ENCODE data around the gene ANKS3.

The ANKS3 gene

GRCh38 chr16:4701791-4702465 is 32.1 kb downstream of the ANKS3 start:
- no peak for TF ChIP-seq CTCF (IDR thresholded peaks at IDR 0.05)

- no peak for TF ChIP-seq CTCF (IDR thresholded peaks at IDR 0.05)
These were observed 32.9 kb downstream of the ANKS3 start for GRCh38 chr16:4700997-4701743.

- TF ChIP-seq CTCF (IDR thresholded peaks at IDR 0.05) = no peak
These were observed 33.6 kb downstream of the ANKS3 start for GRCh38 chr16:4700380-4700996.

- TF ChIP-seq CTCF (IDR thresholded peaks at IDR 0.05) = no peak
These were observed 35.0 kb downstream of the ANKS3 start for GRCh38 chr16:4699046-4699556.

GRCh38 chr16:4698321-4699045 is 35.6 kb downstream of the ANKS3 start:
- TF ChIP-seq CTCF (IDR thresholded peaks at IDR 0.05) = no peak

GRCh38 chr16:4697848-4698291 is 36.2 kb downstream of the ANKS3 start:
- TF ChIP-seq CTCF (IDR thresholded peaks at IDR 0.05) = no peak
